Muscle layer of duodenum (tissue), 2 donors: ENCODE data around the gene DOCK9.

Experiments
- H3K27ac ChIP-seq: one replicate; pipeline ENCODE4 v1.7.0; 2013; ENCODE audit warnings: mild to moderate bottlenecking, low read length
- H3K27me3 ChIP-seq: one replicate; pipeline ENCODE4 v1.7.0; 2013; ENCODE audit warnings: low read depth, mild to moderate bottlenecking, control low read depth, low read length
- H3K36me3 ChIP-seq, 2 donors: one replicate each; pipeline ENCODE4 v1.7.0; 2013; ENCODE audit warnings: low read length in 2 of 2, control low read depth in 1 of 2, mild to moderate bottlenecking in 1 of 2; ENCODE audit not compliant: insufficient read depth in 2 of 2, control insufficient read depth in 1 of 2
- H3K4me1 ChIP-seq, 2 donors: one replicate each; pipeline ENCODE4 v1.7.0; 2013; ENCODE audit warnings: low read length in 2 of 2, mild to moderate bottlenecking in 2 of 2, control low read depth in 1 of 2, moderate library complexity in 1 of 2; ENCODE audit not compliant: insufficient read depth in 2 of 2, control insufficient read depth in 1 of 2
- H3K4me3 ChIP-seq, 2 donors: one replicate each; pipeline ENCODE4 v1.7.0; 2013; ENCODE audit warnings: low read length in 2 of 2, low read depth in 1 of 2, mild to moderate bottlenecking in 1 of 2
- H3K9me3 ChIP-seq, 2 donors: one replicate each; pipeline ENCODE4 v1.7.0; 2013; ENCODE audit warnings: low read length in 2 of 2, control low read depth in 1 of 2, mild to moderate bottlenecking in 1 of 2; ENCODE audit not compliant: control insufficient read depth in 1 of 2
- donor health status: healthy.

DOCK9 gene

GRCh38 chr13:98923641-98924397 lies 54.0 kb downstream of the DOCK9 start:
- no peaks in the 10 kb centered on the region for H3K4me1 ChIP-seq
- H3K9me3 ChIP-seq: no peaks in the 10 kb centered on the region
- no peaks in the 10 kb centered on the region for H3K27me3 ChIP-seq
- H3K27ac ChIP-seq: no peak overlapping the region
- H3K4me3 ChIP-seq: no peak overlapping the region
- peaks cover 7 to 12% of the 10 kb centered on the region in 2 donors for H3K36me3 ChIP-seq

GRCh38 chr13:98922306-98922705 lies 55.6 kb downstream of the DOCK9 start:
- Histone ChIP-seq H3K27me3 (no peaks in the 10 kb centered on the region), H3K27ac (no peak overlapping the region), H3K4me1 (peaks cover 0 to 3% of the 10 kb centered on the region in 2 donors), H3K4me3 (no peak overlapping the region), H3K9me3 (no peaks in the 10 kb centered on the region), H3K36me3 (peaks cover 7 to 12% of the 10 kb centered on the region in 2 donors)

- no peak overlapping the region for H3K27ac ChIP-seq
- H3K9me3 ChIP-seq: no peaks in the 10 kb centered on the region
- H3K4me3 ChIP-seq: no peak overlapping the region
- H3K27me3 ChIP-seq: no peaks in the 10 kb centered on the region
- peaks cover 0 to 3% of the 10 kb centered on the region in 2 donors for H3K4me1 ChIP-seq
- peaks cover 7 to 12% of the 10 kb centered on the region in 2 donors for H3K36me3 ChIP-seq
Measured at GRCh38 chr13:98921786-98922185, 56.1 kb downstream of the DOCK9 start.

- H3K4me1 ChIP-seq: peaks cover 0 to 8% of the 10 kb centered on the region in 2 donors
- H3K4me3 ChIP-seq: no peak overlapping the region
- peaks cover 7 to 12% of the 10 kb centered on the region in 2 donors for H3K36me3 ChIP-seq
- no peak overlapping the region for H3K27ac ChIP-seq
- H3K27me3 ChIP-seq: no peaks in the 10 kb centered on the region
- no peaks in the 10 kb centered on the region for H3K9me3 ChIP-seq
Measured at GRCh38 chr13:98921015-98921580, 56.8 kb downstream of the DOCK9 start.

- Histone ChIP-seq H3K27me3 (no peaks in the 10 kb centered on the region), H3K27ac (no peak overlapping the region), H3K4me3 (no peak overlapping the region), H3K36me3 (peaks cover 7 to 12% of the 10 kb centered on the region in 2 donors), H3K4me1 (peaks cover 0 to 8% of the 10 kb centered on the region in 2 donors), H3K9me3 (no peaks in the 10 kb centered on the region)
Measured at GRCh38 chr13:98919566-98919965, 58.3 kb downstream of the DOCK9 start.

GRCh38 chr13:98918771-98919170 lies 59.1 kb downstream of the DOCK9 start:
- H3K9me3 ChIP-seq: no peaks in the 10 kb centered on the region
- no peak overlapping the region for H3K4me3 ChIP-seq
- peaks cover 7 to 18% of the 10 kb centered on the region in 2 donors for H3K36me3 ChIP-seq
- H3K27ac ChIP-seq: no peak overlapping the region
- peaks cover 0 to 10% of the 10 kb centered on the region in 2 donors for H3K4me1 ChIP-seq
- H3K27me3 ChIP-seq: no peaks in the 10 kb centered on the region

- Histone ChIP-seq H3K9me3 (no peaks in the 10 kb centered on the region), H3K4me3 (no peak overlapping the region), H3K27me3 (no peaks in the 10 kb centered on the region), H3K27ac (no peak overlapping the region), H3K4me1 (peaks cover 0 to 12% of the 10 kb centered on the region in 2 donors), H3K36me3 (peaks cover 7 to 18% of the 10 kb centered on the region in 2 donors)
Measured at GRCh38 chr13:98917116-98917515, 60.7 kb downstream of the DOCK9 start.

GRCh38 chr13:98916403-98916802 lies 61.5 kb downstream of the DOCK9 start:
- Histone ChIP-seq H3K4me1 (peaks cover 0 to 12% of the 10 kb centered on the region in 2 donors), H3K27me3 (no peaks in the 10 kb centered on the region), H3K36me3 (peaks cover under 1 to 15% of the 10 kb centered on the region in 2 donors), H3K4me3 (no peak overlapping the region), H3K9me3 (no peaks in the 10 kb centered on the region), H3K27ac (no peak overlapping the region)

GRCh38 chr13:98915981-98916380 lies 61.9 kb downstream of the DOCK9 start:
- no peaks in the 10 kb centered on the region for H3K27me3 ChIP-seq
- H3K4me1 ChIP-seq: peaks cover 0 to 12% of the 10 kb centered on the region in 2 donors
- no peaks in the 10 kb centered on the region for H3K9me3 ChIP-seq
- H3K27ac ChIP-seq: no peak overlapping the region
- peaks cover 0 to 14% of the 10 kb centered on the region in 2 donors for H3K36me3 ChIP-seq
- H3K4me3 ChIP-seq: no peak overlapping the region

- H3K27ac ChIP-seq: no peak overlapping the region
- peaks cover 0 to 12% of the 10 kb centered on the region in 2 donors for H3K4me1 ChIP-seq
- no peaks in the 10 kb centered on the region for H3K9me3 ChIP-seq
- H3K36me3 ChIP-seq: peaks cover 0 to 11% of the 10 kb centered on the region in 2 donors
- H3K27me3 ChIP-seq: no peaks in the 10 kb centered on the region
- no peak overlapping the region for H3K4me3 ChIP-seq
Measured at GRCh38 chr13:98915563-98915962, 62.3 kb downstream of the DOCK9 start.

GRCh38 chr13:98913741-98914140 lies 64.1 kb downstream of the DOCK9 start:
- no peaks in the 10 kb centered on the region for H3K9me3 ChIP-seq
- H3K27ac ChIP-seq: no peak overlapping the region
- H3K4me1 ChIP-seq: peaks cover 0 to 12% of the 10 kb centered on the region in 2 donors
- no peaks in the 10 kb centered on the region for H3K27me3 ChIP-seq
- peaks cover 0 to 10% of the 10 kb centered on the region in 2 donors for H3K36me3 ChIP-seq
- no peak overlapping the region for H3K4me3 ChIP-seq
